Measurements from ENCODE around the gene IRS1. TPM values are rescaled to one million over a fixed set of nuclear protein-coding genes. Genes with fewer than 3 reads are reported as not detected.
A peak's percentile ranks its signal among the peaks of the same experiment; 100 is the strongest.
"Not testable (repeated sequence)": the region's sequence is repeated elsewhere in the genome, so short reads cannot be mapped to it uniquely, and the experiment has no call there.

IRS1 gene
- total RNA-seq, 1 experiment from 2014 or later = 10.5 TPM

- POLR2A ChIA-PET = interaction anchor here (0.6 to 3.0 kb wide), 21 partner anchors 8 to 718 kb away, joined by 3 to 31 read pairs (median 5); partner anchors contain the start of gene IRS1
- TF ChIP-seq CTCF (IDR thresholded peaks at IDR 0.05; ENCODE audit: unreplicated experiment) = no peak
- Mint-ChIP-seq H3K27ac (ENCODE audit: low read depth, unreplicated experiment) (peak overlapping the region; percentile 98), H3K36me3 (ENCODE audit: insufficient read depth, unreplicated experiment) (peaks cover 25% of the 10 kb centered on the region), H3K4me3 (ENCODE audit: unreplicated experiment) (peak overlapping the region; percentile 91), H3K27me3 (ENCODE audit: insufficient read depth, unreplicated experiment) (no peaks in the 10 kb centered on the region), H3K9me3 (ENCODE audit: unreplicated experiment) (no peaks in the 10 kb centered on the region), H3K4me1 (ENCODE audit: insufficient read depth, unreplicated experiment) (peaks cover 11% of the 10 kb centered on the region)
- DNase-seq (ENCODE audit: unreplicated experiment) = no peak
- intact Hi-C loops (cut with micrococcal nuclease) = loop anchor here (5.0 kb wide), 1 partner anchor 81 kb away; no protein-coding TSS in a partner anchor
- CTCF ChIA-PET = interaction anchor here (0.6 kb wide), 1 partner anchor 59 kb away, joined by 3 read pairs; no protein-coding TSS in a partner anchor
- no TSS peak for BruUV-seq (replicated peaks)
Measured at GRCh38 chr2:226836548-226836885, 36.9 kb upstream of the IRS1 start.

GRCh38 chr2:226835796-226836547 lies 36.4 kb upstream of the IRS1 start, which contains the start of gene RHBDD1:
Gene RHBDD1 (plus strand): TSS chr2:226836054. CDS start chr2:226864694, 28,640 bp downstream.
- Mint-ChIP-seq H3K27me3 (ENCODE audit: insufficient read depth, unreplicated experiment) (no peaks in the 10 kb centered on the region), H3K27ac (ENCODE audit: low read depth, unreplicated experiment) (peak within 1 kb of the TSS; percentile 98), H3K36me3 (ENCODE audit: insufficient read depth, unreplicated experiment) (peaks cover 25% of the 10 kb centered on the region), H3K4me3 (ENCODE audit: unreplicated experiment) (peak within 1 kb of the TSS; percentile 91), H3K9me3 (ENCODE audit: unreplicated experiment) (no peaks in the 10 kb centered on the region), H3K4me1 (ENCODE audit: insufficient read depth, unreplicated experiment) (peaks cover 11% of the 10 kb centered on the region)
- DNase-seq (ENCODE audit: unreplicated experiment) = peak; percentile 96
- POLR2A ChIA-PET = interaction anchor here (0.6 to 3.0 kb wide), 25 partner anchors 8 to 718 kb away, joined by 3 to 31 read pairs (median 5); partner anchors contain the start of gene IRS1
- intact Hi-C loops (cut with micrococcal nuclease) = loop anchor here (5.0 kb wide), 1 partner anchor 81 kb away; no protein-coding TSS in a partner anchor
- CTCF ChIA-PET = interaction anchor here (0.6 to 1.7 kb wide), 5 partner anchors 40 to 150 kb away, joined by 3 to 5 read pairs (median 3); no protein-coding TSS in a partner anchor
- no peak for TF ChIP-seq CTCF (IDR thresholded peaks at IDR 0.05; ENCODE audit: unreplicated experiment)
- TSS peak; percentile 64 for BruUV-seq (replicated peaks)

- CTCF ChIA-PET = interaction anchor here (0.6 to 1.7 kb wide), 7 partner anchors 35 to 295 kb away, joined by 3 to 5 read pairs (median 3); no protein-coding TSS in a partner anchor
- no peak for DNase-seq (ENCODE audit: unreplicated experiment)
- no peaks in the 10 kb centered on the region for H3K27me3 Mint-ChIP-seq (ENCODE audit: insufficient read depth, unreplicated experiment)
- peaks cover 25% of the 10 kb centered on the region for H3K36me3 Mint-ChIP-seq (ENCODE audit: insufficient read depth, unreplicated experiment)
- intact Hi-C loops (cut with micrococcal nuclease) = loop anchor here (5.0 kb wide), 1 partner anchor 82 kb away; no protein-coding TSS in a partner anchor
- BruUV-seq (replicated peaks) = TSS peak; percentile 49
- TF ChIP-seq CTCF (IDR thresholded peaks at IDR 0.05; ENCODE audit: unreplicated experiment) = no peak
- peaks cover 11% of the 10 kb centered on the region for H3K4me1 Mint-ChIP-seq (ENCODE audit: insufficient read depth, unreplicated experiment)
- H3K4me3 Mint-ChIP-seq (ENCODE audit: unreplicated experiment) = peak overlapping the region; percentile 91
- POLR2A ChIA-PET = interaction anchor here (0.7 to 3.0 kb wide), 22 partner anchors 9 to 717 kb away, joined by 3 to 31 read pairs (median 5); partner anchors contain the start of gene IRS1
- H3K9me3 Mint-ChIP-seq (ENCODE audit: unreplicated experiment) = no peaks in the 10 kb centered on the region
- peak overlapping the region; percentile 98 for H3K27ac Mint-ChIP-seq (ENCODE audit: low read depth, unreplicated experiment)
Measured at GRCh38 chr2:226835420-226835795, 35.8 kb upstream of the IRS1 start.

GRCh38 chr2:226834880-226835279 lies 35.3 kb upstream of the IRS1 start:
- POLR2A ChIA-PET = interaction anchor here (0.6 to 3.0 kb wide), 19 partner anchors 10 to 717 kb away, joined by 3 to 31 read pairs (median 8); partner anchors contain the start of gene IRS1
- not testable (repeated sequence) for H3K9me3 Mint-ChIP-seq (ENCODE audit: unreplicated experiment); BruUV-seq (replicated peaks); DNase-seq (ENCODE audit: unreplicated experiment); H3K27ac Mint-ChIP-seq (ENCODE audit: low read depth, unreplicated experiment); H3K27me3 Mint-ChIP-seq (ENCODE audit: insufficient read depth, unreplicated experiment)
- intact Hi-C loops (cut with micrococcal nuclease) = loop anchor here (5.0 kb wide), 1 partner anchor 82 kb away; no protein-coding TSS in a partner anchor
- CTCF ChIA-PET = interaction anchor here (0.6 to 1.7 kb wide), 6 partner anchors 35 to 295 kb away, joined by 3 to 5 read pairs (median 4); no protein-coding TSS in a partner anchor
- H3K36me3 Mint-ChIP-seq (ENCODE audit: insufficient read depth, unreplicated experiment) = peaks cover 20% of the 10 kb centered on the region
- peak overlapping the region; percentile 91 for H3K4me3 Mint-ChIP-seq (ENCODE audit: unreplicated experiment)
- H3K4me1 Mint-ChIP-seq (ENCODE audit: insufficient read depth, unreplicated experiment) = peaks cover 11% of the 10 kb centered on the region

Data from MCF 10A (cell line).